Caco-2 (cell line): ENCODE measurements around the gene FASLG. TPM values are rescaled to one million over a fixed set of nuclear protein-coding genes. Genes with fewer than 3 reads are reported as not detected.
"Not testable (repeated sequence)": the region's sequence is repeated elsewhere in the genome, so short reads cannot be mapped to it uniquely, and the experiment has no call there.

Experiments
- BruUV-seq: library from RNA; stranded (reverse); fragments of 400-500 nt; replicated peaks from 2 replicates; lab custom pipeline; 2021; lab: Mats Ljungman, UMichigan
- CTCF ChIA-PET: fragments of 300-600 bp; sonication (Branson Sonifier 250); formaldehyde crosslinking; loops from one replicate; lab custom pipeline; 2022; ENCODE audit warnings: antibody characterized with exemption; lab: Charles Lee
- POLR2A ChIA-PET: fragments of 300-600 bp; sonication (Branson Sonifier 250); formaldehyde crosslinking; loops from one replicate; lab custom pipeline; 2022; ENCODE audit warnings: antibody characterized with exemption; lab: Charles Lee
- DNase-seq, 2 experiments: peaks; one replicate each; pipeline versions ENCODE4 v3.0.0 to v3.0.0-alpha.2; 2020 to 2022
- H3K27me3 ChIP-seq: replicated peaks from 2 replicates; pipeline ENCODE4 v1.6.0; 2011; ENCODE audit warnings: low read length; ENCODE audit not compliant: control insufficient read depth, insufficient read depth
- H3K36me3 ChIP-seq: 2 replicates; pipeline ENCODE4 v1.5.1; 2011; ENCODE audit warnings: low read length; ENCODE audit not compliant: control insufficient read depth, insufficient read depth
- H3K4me1 ChIP-seq: fragments of 250-450 bp; sonication (Bioruptor Pico); 2 replicates; pipeline ENCODE4 v1.5.1; 2020; ENCODE audit warnings: mild to moderate bottlenecking
- H3K4me3 ChIP-seq: 2 replicates; pipeline ENCODE4 v1.5.1; 2011; ENCODE audit warnings: low read depth, mild to moderate bottlenecking, control low read depth, low read length
- H3K9me3 ChIP-seq: fragments of 250-450 bp; sonication (Bioruptor Pico); 2 replicates; pipeline ENCODE4 v1.5.1; 2020; ENCODE audit warnings: mild to moderate bottlenecking, moderate library complexity
- H3K27ac Mint-ChIP-seq: one replicate; pipeline ENCODE4 v1.8.0; 2022; ENCODE audit warnings: mixed read lengths; ENCODE audit not compliant: unreplicated experiment
- H3K27me3 Mint-ChIP-seq: one replicate; pipeline ENCODE4 v1.8.0; 2022; ENCODE audit warnings: mixed read lengths; ENCODE audit not compliant: insufficient read depth, unreplicated experiment
- H3K36me3 Mint-ChIP-seq: one replicate; pipeline ENCODE4 v1.8.0; 2022; ENCODE audit warnings: mild to moderate bottlenecking, mixed read lengths; ENCODE audit not compliant: insufficient read depth, unreplicated experiment
- H3K4me1 Mint-ChIP-seq: one replicate; pipeline ENCODE4 v1.8.0; 2022; ENCODE audit warnings: low read depth, mixed read lengths; ENCODE audit not compliant: unreplicated experiment
- H3K4me3 Mint-ChIP-seq: one replicate; pipeline ENCODE4 v1.8.0; 2022; ENCODE audit warnings: mild to moderate bottlenecking, moderate library complexity, mixed read lengths; ENCODE audit not compliant: unreplicated experiment
- H3K9me3 Mint-ChIP-seq: one replicate; pipeline ENCODE4 v1.8.0; 2022; ENCODE audit warnings: mixed read lengths; ENCODE audit not compliant: unreplicated experiment
- intact Hi-C: fragments of 100-400 bp; cut with micrococcal nuclease; formaldehyde crosslinking; loops from one replicate; pipeline ENCODE4 v1.10.0; 2022; ENCODE audit not compliant: unreplicated experiment
- total RNA-seq: library from RNA; stranded (reverse); gene quantifications from 2 replicates; pipeline ENCODE4 v1.2.3, GENCODE V29; 2022
- TF ChIP-seq, protein P1 (sequence below), 2 experiments: fragments of 200-600 bp in 1 of 2; IDR thresholded peaks; 1 replicate in 1 of 2; 2 replicates in 1 of 2; pipeline versions ENCODE4 v1.5.1 to v1.8.0; 2011 to 2022; ENCODE audit warnings: antibody characterized with exemption in 1 of 2, control low read depth in 1 of 2, inconsistent platforms in 1 of 2, low read depth in 1 of 2, low read length in 1 of 2, mild to moderate bottlenecking in 1 of 2, moderate library complexity in 1 of 2; ENCODE audit not compliant: insufficient read depth in 1 of 2, severe bottlenecking in 1 of 2, unreplicated experiment in 1 of 2

FASLG gene
- total RNA-seq, 1 experiment from 2014 or later: not detected

DNA sequence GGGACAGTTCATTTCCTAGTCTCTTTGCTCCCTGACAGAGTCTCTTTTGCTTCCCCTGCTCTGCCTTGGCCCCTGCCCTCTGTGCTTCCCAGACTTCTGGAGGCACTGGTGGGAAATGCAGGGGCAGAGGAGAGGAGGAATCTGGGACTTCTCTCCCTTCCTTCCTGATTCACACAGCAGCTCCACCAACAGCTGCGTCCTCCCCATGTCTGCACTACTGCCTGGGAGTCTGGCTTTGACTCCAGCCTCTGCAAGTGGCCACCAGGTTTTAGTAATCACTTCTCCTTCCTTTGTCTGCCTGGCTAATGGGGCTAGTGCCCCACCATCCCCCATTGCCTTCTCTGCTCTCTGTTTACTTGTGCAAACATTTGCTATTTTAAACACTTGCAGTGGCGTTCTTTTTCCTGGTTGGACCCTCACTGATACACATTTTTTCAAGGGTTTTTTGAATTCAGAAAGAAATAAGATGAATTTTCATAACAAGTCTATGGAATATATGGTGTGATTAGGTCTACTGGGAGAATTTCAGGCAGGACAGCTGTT is 21.9 kb downstream of the FASLG start:
- H3K27ac Mint-ChIP-seq: no peak overlapping the region
- H3K4me1 ChIP-seq: peaks cover 7% of the 10 kb centered on the region; the same call in 1 of the 2 replicates
- BruUV-seq: no TSS peak
- H3K4me3 ChIP-seq: no peak overlapping the region
- intact Hi-C loops: no loop called here
- CTCF ChIA-PET: no interaction called here
- TF ChIP-seq, protein P1, sequence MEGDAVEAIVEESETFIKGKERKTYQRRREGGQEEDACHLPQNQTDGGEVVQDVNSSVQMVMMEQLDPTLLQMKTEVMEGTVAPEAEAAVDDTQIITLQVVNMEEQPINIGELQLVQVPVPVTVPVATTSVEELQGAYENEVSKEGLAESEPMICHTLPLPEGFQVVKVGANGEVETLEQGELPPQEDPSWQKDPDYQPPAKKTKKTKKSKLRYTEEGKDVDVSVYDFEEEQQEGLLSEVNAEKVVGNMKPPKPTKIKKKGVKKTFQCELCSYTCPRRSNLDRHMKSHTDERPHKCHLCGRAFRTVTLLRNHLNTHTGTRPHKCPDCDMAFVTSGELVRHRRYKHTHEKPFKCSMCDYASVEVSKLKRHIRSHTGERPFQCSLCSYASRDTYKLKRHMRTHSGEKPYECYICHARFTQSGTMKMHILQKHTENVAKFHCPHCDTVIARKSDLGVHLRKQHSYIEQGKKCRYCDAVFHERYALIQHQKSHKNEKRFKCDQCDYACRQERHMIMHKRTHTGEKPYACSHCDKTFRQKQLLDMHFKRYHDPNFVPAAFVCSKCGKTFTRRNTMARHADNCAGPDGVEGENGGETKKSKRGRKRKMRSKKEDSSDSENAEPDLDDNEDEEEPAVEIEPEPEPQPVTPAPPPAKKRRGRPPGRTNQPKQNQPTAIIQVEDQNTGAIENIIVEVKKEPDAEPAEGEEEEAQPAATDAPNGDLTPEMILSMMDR (IDR thresholded peaks at IDR 0.05; ENCODE audit: insufficient read depth in 1 of 2, low read depth in 1 of 2, low read length in 1 of 2, severe bottlenecking in 1 of 2, unreplicated experiment in 1 of 2): no peak
- no peaks in the 10 kb centered on the region for H3K9me3 ChIP-seq
- H3K36me3 ChIP-seq: no peaks in the 10 kb centered on the region
- H3K9me3 Mint-ChIP-seq: no peaks in the 10 kb centered on the region
- H3K4me3 Mint-ChIP-seq: no peak overlapping the region
- H3K27me3 Mint-ChIP-seq: no peaks in the 10 kb centered on the region
- POLR2A ChIA-PET: no interaction called here
- peaks cover 6% of the 10 kb centered on the region for H3K4me1 Mint-ChIP-seq
- H3K27me3 ChIP-seq: no peaks in the 10 kb centered on the region
- DNase-seq: no peak
- no peaks in the 10 kb centered on the region for H3K36me3 Mint-ChIP-seq

DNA sequence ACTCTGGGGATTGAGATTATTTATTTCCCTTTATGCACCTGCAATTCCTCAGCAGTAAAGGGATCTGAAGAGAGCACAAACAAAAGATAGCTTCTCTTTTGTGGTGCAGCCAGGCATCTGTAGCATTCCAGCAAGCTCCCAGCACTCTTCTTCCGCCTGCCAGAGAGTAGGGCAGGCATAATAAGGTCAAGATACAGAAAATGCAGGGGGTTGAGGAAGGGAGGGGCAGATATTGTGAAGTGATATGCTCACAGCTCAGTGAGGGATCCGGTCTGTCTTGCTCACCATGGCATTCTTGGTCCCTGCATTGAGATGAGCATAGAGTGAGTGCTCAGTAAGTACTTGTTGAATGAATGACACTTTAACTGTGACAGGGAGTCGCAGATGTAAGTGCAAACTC is 23.9 kb downstream of the FASLG start:
- CTCF ChIA-PET: no interaction called here
- no peaks in the 10 kb centered on the region for H3K27me3 Mint-ChIP-seq
- H3K4me3 ChIP-seq: no peak overlapping the region
- TF ChIP-seq, protein P1 (IDR thresholded peaks at IDR 0.05; ENCODE audit: insufficient read depth in 1 of 2, low read depth in 1 of 2, low read length in 1 of 2, severe bottlenecking in 1 of 2, unreplicated experiment in 1 of 2): no peak
- H3K4me1 ChIP-seq: peaks cover 7% of the 10 kb centered on the region; the same call in 1 of the 2 replicates
- H3K9me3 ChIP-seq: no peaks in the 10 kb centered on the region
- no peaks in the 10 kb centered on the region for H3K36me3 ChIP-seq
- no peak overlapping the region for H3K27ac Mint-ChIP-seq
- BruUV-seq: no TSS peak
- no peak overlapping the region for H3K4me3 Mint-ChIP-seq
- POLR2A ChIA-PET: no interaction called here
- H3K27me3 ChIP-seq: no peaks in the 10 kb centered on the region
- H3K36me3 Mint-ChIP-seq: no peaks in the 10 kb centered on the region
- intact Hi-C loops: no loop called here
- peaks cover 6% of the 10 kb centered on the region for H3K4me1 Mint-ChIP-seq
- DNase-seq: no peak
- H3K9me3 Mint-ChIP-seq: no peaks in the 10 kb centered on the region

DNA sequence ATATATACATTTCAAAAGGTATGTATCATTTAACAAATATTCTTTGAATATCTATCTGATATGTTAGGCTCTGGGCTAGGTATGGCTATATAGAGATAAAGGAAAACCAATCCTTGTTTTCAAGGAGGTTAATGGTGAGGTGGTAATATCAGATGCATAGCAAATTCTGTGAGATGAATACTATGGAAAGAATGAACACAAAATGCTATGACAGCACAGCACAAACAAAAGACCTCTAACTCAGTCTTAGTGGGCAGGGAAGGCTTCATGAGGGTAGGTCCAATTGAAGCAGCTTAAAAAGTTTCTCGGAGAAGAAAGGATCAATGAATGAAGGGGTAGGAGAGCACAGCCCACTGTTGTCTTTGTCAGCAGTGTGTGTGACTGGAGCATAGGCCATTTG is 27.2 kb downstream of the FASLG start:
- ChIA-PET CTCF (no interaction called here), POLR2A (no interaction called here)
- BruUV-seq: no TSS peak
- Mint-ChIP-seq H3K27ac (no peak overlapping the region), H3K27me3 (no peaks in the 10 kb centered on the region), H3K9me3 (no peaks in the 10 kb centered on the region), H3K36me3 (no peaks in the 10 kb centered on the region), H3K4me3 (no peak overlapping the region), H3K4me1 (peaks cover 6% of the 10 kb centered on the region)
- intact Hi-C loops: no loop called here
- Histone ChIP-seq H3K36me3 (no peaks in the 10 kb centered on the region), H3K9me3 (no peaks in the 10 kb centered on the region), H3K4me1 (no peaks in the 10 kb centered on the region), H3K4me3 (no peak overlapping the region), H3K27me3 (no peaks in the 10 kb centered on the region)
- DNase-seq: no peak
- TF ChIP-seq, protein P1 (IDR thresholded peaks at IDR 0.05; ENCODE audit: insufficient read depth in 1 of 2, low read depth in 1 of 2, low read length in 1 of 2, severe bottlenecking in 1 of 2, unreplicated experiment in 1 of 2): no peak

DNA sequence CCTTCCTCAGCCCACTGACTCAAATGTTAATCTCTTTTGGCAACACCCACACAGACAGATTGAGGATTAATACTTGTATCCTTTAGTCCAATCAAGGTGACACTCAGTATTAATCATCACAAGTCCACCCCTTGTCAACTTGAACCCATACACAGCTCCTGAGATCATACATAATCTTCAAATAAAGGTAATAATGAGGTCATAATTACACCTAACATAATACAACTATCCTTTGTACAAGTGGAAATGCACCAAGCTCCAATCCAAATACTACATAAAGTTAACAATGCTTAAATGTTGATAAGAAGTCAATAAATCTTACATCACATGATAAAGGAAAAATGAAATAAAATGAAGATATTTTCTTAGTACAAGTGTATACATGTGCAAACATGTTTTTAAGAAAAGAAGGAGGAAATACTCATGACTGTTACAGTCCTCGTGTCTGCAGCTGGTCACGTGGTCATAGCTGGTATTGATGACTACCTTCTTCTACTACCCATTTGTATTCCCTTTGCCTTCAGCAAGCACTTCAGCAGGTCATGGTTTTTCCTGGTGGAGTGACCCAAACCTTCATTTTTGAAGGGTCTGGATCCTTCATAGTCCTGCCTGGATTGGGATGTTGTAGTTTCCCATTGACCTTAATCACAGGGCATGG is 29.7 kb downstream of the FASLG start:
- H3K4me1 Mint-ChIP-seq, H3K9me3 ChIP-seq, H3K36me3 ChIP-seq, CTCF ChIA-PET, intact Hi-C loops, H3K4me3 ChIP-seq, H3K4me1 ChIP-seq, H3K27me3 ChIP-seq, H3K36me3 Mint-ChIP-seq, DNase-seq, H3K27ac Mint-ChIP-seq, H3K9me3 Mint-ChIP-seq, H3K27me3 Mint-ChIP-seq, H3K4me3 Mint-ChIP-seq, BruUV-seq: not testable (repeated sequence)
- POLR2A ChIA-PET: interaction anchor here (0.7 kb wide), 1 partner anchor 47 kb away, joined by 3 read pairs; no protein-coding TSS in a partner anchor

DNA sequence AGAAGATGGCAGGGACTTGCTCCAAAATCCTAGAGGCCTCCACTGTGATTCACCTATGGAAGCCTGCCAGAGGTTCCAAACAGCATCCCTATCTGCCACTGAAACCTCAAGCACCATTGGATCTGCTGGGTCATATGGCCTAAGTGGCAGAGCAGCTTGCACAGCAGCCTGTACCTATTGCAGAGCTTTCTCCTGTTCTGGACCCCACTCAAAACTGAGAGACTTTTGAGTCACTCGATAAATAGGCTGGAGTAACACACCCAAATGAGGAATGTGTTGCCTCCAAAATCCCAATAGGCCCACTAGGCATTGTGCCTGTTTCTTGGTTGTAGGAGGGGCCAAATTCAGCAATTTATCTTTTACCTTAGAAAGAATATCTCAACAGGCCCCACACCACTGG is 32.0 kb downstream of the FASLG start:
- H3K9me3 ChIP-seq, H3K36me3 ChIP-seq, H3K27ac Mint-ChIP-seq, H3K4me1 ChIP-seq, H3K4me1 Mint-ChIP-seq, BruUV-seq, intact Hi-C loops, H3K27me3 Mint-ChIP-seq, POLR2A ChIA-PET, H3K27me3 ChIP-seq, H3K4me3 Mint-ChIP-seq, DNase-seq, H3K36me3 Mint-ChIP-seq, CTCF ChIA-PET, H3K4me3 ChIP-seq, H3K9me3 Mint-ChIP-seq: not testable (repeated sequence)
